Activated CD8-positive, alpha-beta memory T cell treated with anti-CD3 and anti-CD28 coated beads for 1 hour (primary cell): ENCODE measurements around the gene SH2D6.
"Not testable (repeated sequence)": the region's sequence is repeated elsewhere in the genome, so short reads cannot be mapped to it uniquely, and the experiment has no call there.

ENCODE experiments used
- DNase-seq, 2 donors: peaks; one replicate each; pipeline ENCODE4 v3.0.0-alpha.2; 2020; ENCODE audit warnings: low read depth in 1 of 2; ENCODE audit errors: extremely low read depth in 1 of 2

The SH2D6 gene

GRCh38 chr2:85418132-85419008 lies at the start of gene SH2D6:
Gene SH2D6 (plus strand): TSS chr2:85418714. CDS start chr2:85429466, 10,752 bp downstream.
- DNase-seq, result peak; percentile 32 to 73

DNA sequence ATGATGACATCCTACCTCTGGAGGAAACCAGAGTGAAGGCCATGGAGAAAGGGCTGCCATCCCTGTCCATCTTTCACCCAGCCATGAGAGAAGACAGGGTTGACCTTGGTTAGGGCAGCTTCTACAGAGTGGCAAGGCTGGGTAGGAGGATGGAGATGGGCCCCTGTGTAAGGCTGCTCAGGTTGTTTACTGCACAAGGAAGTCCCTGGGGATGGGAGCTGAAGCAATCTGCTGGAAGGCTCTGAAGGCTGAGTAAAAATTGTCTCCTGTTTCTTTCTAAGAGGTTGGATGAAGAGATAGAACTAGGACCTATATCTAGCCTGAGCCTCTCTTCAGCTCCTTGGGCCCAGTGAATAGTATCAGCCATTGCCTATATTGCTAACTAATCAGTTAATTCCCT lies 49.6 kb upstream of the SH2D6 start:
- DNase-seq, result no peak

- no peak for DNase-seq
Measured at GRCh38 chr2:85369500-85369899, 49.0 kb upstream of the SH2D6 start.

- no peak for DNase-seq
Measured at GRCh38 chr2:85371045-85371444, 47.5 kb upstream of the SH2D6 start.

GRCh38 chr2:85376291-85377065 lies 42.0 kb upstream of the SH2D6 start:
- DNase-seq, result no peak

GRCh38 chr2:85377083-85377482 lies 41.4 kb upstream of the SH2D6 start:
- DNase-seq, result no peak

GRCh38 chr2:85378257-85378656 lies 40.3 kb upstream of the SH2D6 start:
- no peak for DNase-seq

DNA sequence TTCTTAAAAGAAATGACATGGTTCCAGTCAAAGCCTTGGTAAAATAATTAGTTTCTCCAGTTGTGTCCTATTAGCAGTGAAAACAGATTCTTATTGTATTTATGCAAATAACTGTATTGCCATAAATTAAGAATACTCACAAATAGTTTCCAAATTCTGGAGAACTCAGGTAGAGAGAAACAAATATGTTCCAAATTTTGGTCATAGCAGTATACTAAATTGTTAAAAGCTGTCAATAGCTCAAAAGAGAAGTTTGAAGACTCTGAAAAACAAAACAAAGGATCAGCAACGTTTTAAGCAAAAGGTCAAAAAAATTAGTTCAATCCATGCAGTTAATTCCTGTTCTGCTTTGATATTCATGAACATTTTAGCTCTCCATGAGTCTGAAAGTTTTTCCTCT lies 38.5 kb upstream of the SH2D6 start:
- DNase-seq, result no peak

DNA sequence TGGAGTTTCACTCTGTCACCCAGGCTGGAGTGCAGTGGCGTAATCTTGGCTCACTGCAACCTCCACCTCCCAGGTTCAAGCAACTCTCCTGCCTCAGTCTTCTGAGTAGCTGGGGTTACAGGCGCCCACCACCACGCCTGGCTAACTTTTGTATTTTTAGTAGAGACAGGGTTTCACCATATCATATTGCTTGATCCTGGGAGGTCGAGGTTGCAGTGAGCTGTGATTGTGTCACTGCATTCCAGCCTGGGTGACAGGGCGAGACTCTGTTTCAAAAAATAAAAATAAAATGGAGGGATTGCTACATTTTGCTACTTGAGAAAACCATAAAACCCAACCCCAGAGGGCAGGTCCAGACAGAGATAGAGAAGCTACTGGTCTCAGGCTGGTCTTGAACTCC lies 35.4 kb upstream of the SH2D6 start:
- DNase-seq, result not testable (repeated sequence)

DNA sequence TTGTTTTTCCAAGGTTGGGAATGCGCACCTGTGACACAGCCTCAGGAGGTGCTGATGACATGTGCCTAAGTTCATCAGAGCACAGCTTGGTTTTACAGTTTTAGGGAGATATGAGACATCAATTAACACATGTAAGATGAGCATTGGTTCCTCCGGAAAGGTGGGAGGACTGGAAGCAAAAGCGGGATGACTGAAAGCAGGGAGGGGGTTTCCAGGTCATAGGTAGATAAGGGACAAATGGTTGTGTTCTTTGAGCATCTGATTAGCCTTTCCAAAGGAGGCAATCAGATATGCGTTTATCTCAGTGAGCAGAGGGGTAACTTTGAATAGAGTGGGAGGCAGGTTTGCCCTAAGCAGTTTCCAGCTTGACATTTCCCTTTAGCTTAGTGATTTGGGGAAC lies 34.7 kb upstream of the SH2D6 start:
- no peak for DNase-seq

DNA sequence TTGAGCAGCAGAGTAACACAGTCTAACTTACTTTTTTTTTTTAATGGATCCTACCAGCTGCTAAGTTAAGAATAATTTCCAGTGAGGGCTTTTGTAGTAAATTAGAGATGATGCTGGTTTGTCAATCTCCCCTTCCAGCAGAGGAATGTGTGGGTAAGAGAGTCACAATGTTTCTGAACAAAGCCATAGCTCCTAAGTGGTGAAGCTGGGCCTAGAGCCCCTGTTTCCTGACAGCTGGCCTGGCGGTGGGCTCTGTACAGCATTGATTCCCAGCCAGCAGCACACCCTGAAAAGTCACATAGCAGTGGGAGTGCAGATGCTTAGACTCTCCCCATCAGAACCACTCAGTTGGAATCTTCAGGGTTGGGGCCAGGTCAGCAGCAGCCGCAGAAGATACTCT lies 32.8 kb upstream of the SH2D6 start:
- DNase-seq, result no peak

- DNase-seq, result no peak
Measured at GRCh38 chr2:85387754-85388153, 30.8 kb upstream of the SH2D6 start.

- DNase-seq, result no peak
Measured at GRCh38 chr2:85388878-85389538, 29.5 kb upstream of the SH2D6 start.

GRCh38 chr2:85390941-85391669 lies 27.4 kb upstream of the SH2D6 start:
- DNase-seq, result peak; percentile 44 to 68

DNA sequence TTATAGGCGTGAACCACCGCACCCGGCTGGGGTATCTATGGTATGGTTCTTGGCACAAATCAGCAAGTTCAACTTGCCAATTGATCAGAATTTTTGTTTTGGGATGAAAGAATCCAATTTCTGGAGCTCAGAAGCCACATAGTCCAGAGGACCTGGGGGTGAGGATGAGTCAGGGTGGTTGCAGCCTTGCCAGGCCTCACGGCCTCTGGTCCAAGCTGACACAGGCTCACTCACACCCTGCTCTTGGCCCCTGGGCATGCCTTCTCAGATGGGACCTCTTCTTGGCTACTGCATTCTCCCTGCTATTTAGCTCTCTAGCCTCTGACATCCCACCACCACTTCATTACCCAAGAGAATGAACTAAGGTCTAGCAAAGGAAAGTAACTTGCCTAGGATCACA lies 24.7 kb upstream of the SH2D6 start:
- DNase-seq, result no peak

- DNase-seq, result no peak
Measured at GRCh38 chr2:85394261-85394681, 24.2 kb upstream of the SH2D6 start.

- no peak for DNase-seq
Measured at GRCh38 chr2:85394976-85395375, 23.5 kb upstream of the SH2D6 start.

DNA sequence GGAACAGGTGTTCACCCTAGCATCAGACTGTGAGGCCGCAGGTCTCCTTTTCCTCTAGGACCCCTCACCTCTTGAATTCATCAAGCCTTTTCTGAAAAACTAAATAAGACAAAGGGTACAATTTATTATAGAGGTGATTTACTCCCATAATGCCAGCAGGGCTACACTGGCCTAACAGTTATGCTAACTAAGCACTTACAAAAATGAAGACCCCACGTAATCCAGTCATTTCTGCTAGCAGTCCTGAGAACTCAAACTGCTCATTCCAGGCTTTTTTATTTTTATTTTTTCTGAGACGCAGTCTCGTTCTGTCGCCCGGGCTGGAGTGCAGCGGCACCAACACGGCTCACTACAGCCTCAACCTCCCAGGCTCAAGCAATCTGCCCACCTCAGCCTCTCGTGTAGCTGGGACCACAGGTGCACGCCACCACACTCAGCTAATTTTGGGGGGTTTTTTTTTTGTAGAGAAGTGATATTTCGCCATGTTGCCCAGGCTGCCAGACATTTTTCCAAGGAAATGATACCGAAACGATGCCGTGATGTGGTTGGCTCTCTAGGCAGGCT lies 22.5 kb upstream of the SH2D6 start:
- DNase-seq, result no peak

GRCh38 chr2:85396531-85397470 lies 21.7 kb upstream of the SH2D6 start:
- DNase-seq, result no peak
